ENCODE measurements around the gene ASTN1. TPM values are rescaled to one million over a fixed set of nuclear protein-coding genes. Genes with fewer than 3 reads are reported as not detected.

ASTN1 gene
- total and polyA plus RNA-seq, 11 donors, result 0.15 to 3.6 (median 0.44) TPM

DNA sequence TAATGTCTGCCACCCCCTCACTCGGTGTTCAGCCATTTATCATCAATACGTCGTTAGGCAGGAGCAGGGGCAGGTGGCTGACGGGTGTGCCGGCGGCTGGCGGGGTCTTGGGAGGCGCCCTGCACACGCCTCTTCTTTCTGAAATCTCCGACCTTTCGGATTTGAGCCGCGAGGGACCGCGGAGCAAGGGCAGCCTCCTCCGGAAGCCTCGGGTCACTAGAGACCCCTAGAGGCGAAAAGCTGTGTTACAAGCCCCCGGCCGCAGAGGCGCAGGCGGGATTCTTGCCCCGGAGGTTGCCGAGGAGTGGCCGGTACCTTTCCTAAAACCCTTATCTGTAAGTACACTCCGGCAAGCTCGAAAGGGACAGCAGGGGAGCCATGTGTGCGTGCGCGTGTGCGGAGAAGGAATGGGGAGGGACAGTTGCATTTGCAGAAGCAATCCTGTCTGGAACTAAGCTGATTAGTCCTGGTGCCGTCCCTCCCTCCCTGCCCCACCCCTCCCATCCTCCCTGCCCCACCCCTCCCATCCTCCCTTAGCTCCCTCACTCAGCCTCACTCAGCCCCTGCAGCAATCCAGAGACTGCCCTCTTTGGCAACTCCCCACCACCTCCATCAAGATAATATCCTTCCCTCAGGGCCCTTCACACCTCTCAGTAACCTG lies 17.2 kb upstream of the ASTN1 start:
- peak; percentile 44 to 72 (median 54) for DNase-seq
- peak overlapping the region in 7 of 12 donors; percentile 11 to 36 (median 20) for H3K4me3 ChIP-seq

GRCh38 chr1:177181280-177181630 lies 16.7 kb upstream of the ASTN1 start:
- Histone ChIP-seq H3K27ac (no peak overlapping the region), H3K27me3 (peaks cover 0 to 29% (median 9%) of the 10 kb centered on the region in 9 donors), H3K36me3 (no peaks in the 10 kb centered on the region), H3K4me1 (peaks cover 0 to 9% (median 0%) of the 10 kb centered on the region in 12 donors), H3K4me3 (peak overlapping the region in 7 of 12 donors; percentile 11 to 36 (median 20)), H3K9me3 (peaks cover 0 to 5% (median 0%) of the 10 kb centered on the region in 12 donors)
- DNase-seq, result no peak
- 40 to 55% (median 43%) methylated on average over 11 to 13 of the region's 13 CpGs for WGBS, 4 donors
- ATAC-seq, result peak in 3 of 4 donors; percentile 30 to 39 (median 38)
- TF ChIP-seq POLR2A (IDR thresholded peaks at IDR 0.05), result no peak
- TF ChIP-seq CTCF (IDR thresholded peaks at IDR 0.05), result no peak
- intact Hi-C loops (cut with DNase I), result loop anchor here in 7 of 10 donors (1.0 to 10.0 kb wide), 6 partner anchors 282 to 764 kb away; no protein-coding TSS in a partner anchor

More for the DNA sequence above, 17.2 kb upstream of the ASTN1 start:
- no peak for TF ChIP-seq POLR2A (IDR thresholded peaks at IDR 0.05)
- TF ChIP-seq CTCF (IDR thresholded peaks at IDR 0.05), result peak; percentile 69 to 89 (median 79)
- ATAC-seq, result peak; percentile 58 to 95 (median 84)
- H3K36me3 ChIP-seq, result no peaks in the 10 kb centered on the region
- peaks cover 0 to 29% (median 9%) of the 10 kb centered on the region in 9 donors for H3K27me3 ChIP-seq
- intact Hi-C loops (cut with DNase I), result loop anchor here in 9 of 10 donors (1.0 to 10.0 kb wide), 7 partner anchors 283 to 763 kb away; no protein-coding TSS in a partner anchor
- 0 to 2% (median 1%) methylated on average over 24 to 32 of the region's 32 CpGs for WGBS, 4 donors
- no peak overlapping the region for H3K27ac ChIP-seq
- H3K4me1 ChIP-seq, result peaks cover 0 to 9% (median 0%) of the 10 kb centered on the region in 12 donors
- peaks cover 0 to 5% (median 0%) of the 10 kb centered on the region in 12 donors for H3K9me3 ChIP-seq

DNA sequence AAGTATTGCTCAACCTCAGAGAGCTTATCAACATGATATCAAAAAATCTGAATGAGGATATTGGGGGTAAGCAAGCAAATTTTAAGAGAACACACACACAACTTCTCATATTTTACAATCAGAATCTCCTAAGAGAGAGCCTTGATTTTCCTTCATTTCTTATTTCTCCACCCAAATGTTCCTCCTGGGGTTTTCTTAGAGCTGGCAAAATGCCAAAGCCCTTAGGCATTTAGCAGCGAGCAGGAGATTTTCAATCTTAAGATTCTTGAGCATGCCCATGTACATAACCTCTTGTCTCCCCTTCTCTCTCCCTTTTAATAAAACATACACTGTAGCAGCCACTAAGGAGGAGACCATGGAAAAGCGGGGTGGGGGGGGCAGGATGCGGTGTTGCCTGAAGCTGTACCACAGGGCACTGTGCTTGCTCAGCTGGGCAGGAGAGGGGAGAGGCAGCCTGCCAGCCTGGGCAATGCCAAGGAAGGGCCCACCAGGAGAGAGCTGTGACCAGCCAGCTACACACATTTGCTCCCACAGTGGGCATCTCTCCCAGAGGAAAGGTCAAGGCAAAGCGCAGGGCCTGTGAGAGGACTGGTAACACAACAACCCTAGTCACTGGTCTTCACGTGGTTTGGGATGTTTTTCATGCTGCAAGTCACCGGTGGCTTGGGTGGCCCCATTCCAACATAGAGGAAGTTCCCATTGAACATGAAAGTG lies 10.6 kb upstream of the ASTN1 start:
- DNase-seq, result no peak
- Histone ChIP-seq H3K4me1 (peaks cover 0 to 10% (median 0%) of the 10 kb centered on the region in 12 donors), H3K27ac (no peak overlapping the region), H3K36me3 (no peaks in the 10 kb centered on the region), H3K9me3 (peaks cover 0 to 4% (median 0%) of the 10 kb centered on the region in 12 donors), H3K27me3 (peaks cover 0 to 45% (median 18%) of the 10 kb centered on the region in 9 donors), H3K4me3 (no peak overlapping the region)
- intact Hi-C loops (cut with DNase I), result loop anchor here in 1 of 10 donors (5.0 kb wide), 1 partner anchor 268 kb away; no protein-coding TSS in a partner anchor
- WGBS, 4 donors, result 75 to 80% (median 78%) methylated on average over 6 of the region's 6 CpGs
- ATAC-seq, result no peak
- TF ChIP-seq CTCF (IDR thresholded peaks at IDR 0.05) (no peak), POLR2A (IDR thresholded peaks at IDR 0.05) (no peak)

DNA sequence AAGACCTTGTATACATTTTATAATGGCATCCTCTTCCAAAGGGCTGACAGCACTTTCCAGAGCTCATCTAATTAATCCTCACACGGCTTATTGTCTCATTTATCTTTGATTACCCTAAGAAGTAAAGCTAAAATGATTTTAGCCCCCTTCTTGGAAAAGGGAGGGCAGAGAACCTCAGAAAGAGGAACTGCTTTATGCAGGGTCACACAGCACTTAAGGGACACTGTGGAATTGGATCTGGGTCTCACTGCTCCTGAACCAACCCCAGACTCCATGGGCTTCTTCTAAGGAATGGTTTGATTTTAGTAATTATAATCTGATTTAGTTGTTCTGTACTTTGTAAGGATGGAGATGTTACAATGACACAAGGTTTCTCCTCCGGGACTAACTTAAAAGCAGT lies 9.5 kb upstream of the ASTN1 start:
- Histone ChIP-seq H3K36me3 (no peaks in the 10 kb centered on the region), H3K4me3 (no peak overlapping the region), H3K27ac (no peak overlapping the region), H3K4me1 (peaks cover 0 to 10% (median 0%) of the 10 kb centered on the region in 12 donors), H3K27me3 (peaks cover 0 to 49% (median 17%) of the 10 kb centered on the region in 9 donors), H3K9me3 (peaks cover 0 to 4% (median 0%) of the 10 kb centered on the region in 12 donors)
- 73 to 84% (median 80%) methylated on average over 2 of the region's 2 CpGs for WGBS, 4 donors
- no peak for ATAC-seq
- DNase-seq, result no peak
- intact Hi-C loops (cut with DNase I), result loop anchor here in 1 of 10 donors (5.0 kb wide), 1 partner anchor 267 kb away; no protein-coding TSS in a partner anchor
- TF ChIP-seq POLR2A (IDR thresholded peaks at IDR 0.05) (no peak), CTCF (IDR thresholded peaks at IDR 0.05) (no peak)

Measured in heart left ventricle (tissue), 16 donors.